HG02571 (cell line): Measurements from ENCODE around the gene EFCAB6.

Source experiments
- ATAC-seq: cut with Tn5 transposase; IDR thresholded peaks from one replicate; pipeline ENCODE4 v1.9.1; 2021; ENCODE audit warnings: mild to moderate bottlenecking, moderate library complexity; ENCODE audit not compliant: unreplicated experiment

The EFCAB6 gene

DNA sequence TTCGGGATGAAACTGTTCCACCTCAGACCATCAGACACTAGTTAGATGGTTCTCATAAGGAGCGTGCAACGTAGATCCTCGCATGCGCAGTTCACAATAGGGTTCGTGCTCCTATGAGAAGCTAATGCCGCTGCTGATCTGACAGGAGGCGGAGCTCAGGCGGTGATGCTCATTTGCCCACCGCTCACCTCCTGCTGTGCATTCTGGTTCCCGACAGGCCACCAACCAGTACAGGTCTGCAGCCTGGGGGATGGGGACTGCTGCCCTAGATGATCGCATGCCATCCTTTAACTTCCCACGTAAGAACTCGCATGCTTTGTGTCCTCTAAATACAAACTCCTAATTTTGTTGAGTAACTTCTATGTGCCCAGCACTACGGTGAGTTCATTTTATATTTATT, 62.6 kb downstream of the EFCAB6 start:
- no peak for ATAC-seq

DNA sequence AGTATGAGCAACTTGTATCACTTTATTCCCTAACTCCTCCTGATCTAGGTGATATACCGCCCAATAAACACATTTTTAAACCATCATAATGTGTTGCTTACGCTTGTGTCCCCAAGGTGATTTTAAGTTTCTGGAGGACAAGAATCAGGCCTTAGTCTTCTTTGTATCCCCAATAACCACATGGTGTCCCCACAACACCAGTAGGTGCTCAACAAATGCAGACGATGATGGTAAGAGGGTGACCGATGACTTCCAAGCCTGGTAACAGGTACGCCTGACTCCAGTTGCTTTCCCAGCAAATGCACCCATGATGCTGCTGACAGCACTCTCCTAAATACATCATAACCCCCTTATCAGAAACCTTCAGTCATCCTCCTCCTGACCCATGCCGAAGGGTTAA, 64.2 kb downstream of the EFCAB6 start:
- no peak for ATAC-seq

DNA sequence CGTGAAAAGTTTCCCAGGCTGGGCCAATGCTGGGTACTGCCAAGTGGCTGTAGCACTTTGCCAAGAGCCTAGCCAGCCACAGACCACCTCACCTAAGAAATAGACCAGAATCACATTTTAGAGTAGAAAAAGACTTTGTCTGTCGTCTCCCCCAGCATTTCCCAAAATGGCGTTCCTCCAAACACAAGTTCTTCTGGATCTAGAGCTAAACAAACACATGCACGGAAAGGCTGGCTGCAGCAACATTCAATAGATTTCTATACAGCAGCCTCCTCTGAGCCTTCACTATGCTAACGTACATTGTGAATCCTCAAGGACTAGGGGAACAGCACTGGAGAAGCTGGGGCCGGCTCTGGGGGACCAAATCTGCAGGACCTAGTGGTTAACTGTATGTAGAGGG, 65.0 kb downstream of the EFCAB6 start:
- no peak for ATAC-seq

DNA sequence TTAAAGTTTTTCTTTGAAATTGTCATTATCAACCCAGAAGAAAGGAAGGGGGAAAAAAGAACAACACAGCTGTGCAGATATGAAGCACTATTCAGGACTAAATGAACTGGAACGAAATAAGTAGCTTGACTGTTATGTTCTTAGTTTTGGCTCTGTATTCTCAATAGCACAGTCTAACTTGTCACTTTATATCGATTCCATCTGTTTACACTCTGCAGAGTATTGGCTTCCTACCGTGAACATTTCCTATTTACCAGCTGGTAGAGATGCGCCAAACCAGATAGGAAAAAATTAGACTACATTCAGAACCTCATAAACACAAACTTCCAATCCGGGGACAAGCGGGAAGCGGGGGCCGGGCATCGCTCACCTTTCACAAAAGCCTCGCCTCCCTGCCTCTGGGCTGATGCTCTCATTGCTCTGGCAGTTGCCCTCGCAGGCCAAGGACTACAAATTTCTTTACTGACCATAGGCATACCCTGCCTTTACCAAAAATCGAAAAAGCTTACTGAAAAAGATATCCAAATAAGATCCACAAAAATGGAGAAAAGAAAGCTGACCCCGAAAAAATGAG, 66.2 kb downstream of the EFCAB6 start:
- ATAC-seq, result no peak

DNA sequence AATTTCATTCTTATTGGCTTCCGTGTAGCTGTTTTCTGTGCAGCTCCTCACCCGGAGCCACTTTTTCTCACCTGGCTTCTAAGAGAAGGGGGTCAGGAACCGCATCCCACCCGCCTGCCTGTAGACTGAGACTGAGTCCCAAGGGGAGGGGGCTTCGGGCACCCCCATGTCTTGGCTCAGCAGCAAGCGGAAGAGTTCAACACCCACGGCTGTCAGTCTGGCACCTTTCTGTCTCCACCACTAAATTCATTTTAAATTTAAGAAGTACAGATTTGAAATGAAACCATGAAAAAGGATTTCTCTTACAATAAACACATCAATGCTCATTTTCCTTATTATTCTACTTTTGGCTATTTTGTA, 66.7 kb downstream of the EFCAB6 start:
- ATAC-seq, result no peak

DNA sequence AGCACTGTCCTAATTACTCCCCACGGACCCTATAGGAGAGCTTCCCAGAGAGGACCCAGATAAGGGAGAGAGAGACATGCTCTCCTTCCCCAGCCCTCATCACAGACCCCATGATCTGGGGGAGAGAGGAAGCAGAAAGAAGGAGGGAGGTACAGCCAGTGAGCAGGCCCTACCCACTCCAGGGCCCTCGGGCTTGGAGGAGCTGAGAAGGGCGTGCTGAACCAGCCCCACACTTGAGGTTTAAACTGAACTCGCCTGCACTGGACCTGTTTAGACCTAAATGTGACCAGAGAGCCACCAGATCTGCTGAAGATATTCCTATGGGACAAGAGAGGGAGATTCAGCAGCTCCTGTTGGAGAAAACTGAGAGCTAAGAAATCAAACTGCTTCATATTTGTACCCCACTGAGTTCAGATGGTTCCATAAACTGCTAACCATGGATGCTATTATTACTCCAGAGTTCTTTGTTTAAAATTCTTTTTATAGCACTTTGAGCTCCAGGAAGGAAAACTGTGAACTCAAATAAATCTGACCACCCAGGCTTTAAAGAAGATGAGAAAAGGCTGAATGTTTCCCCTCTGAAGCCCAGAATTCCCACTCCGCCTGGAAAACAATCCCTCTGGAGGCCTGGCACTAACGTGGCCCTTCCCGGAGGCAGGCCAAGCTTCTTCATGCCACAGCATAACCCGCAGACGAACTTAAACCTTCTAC, 67.2 kb downstream of the EFCAB6 start:
- ATAC-seq, result no peak

DNA sequence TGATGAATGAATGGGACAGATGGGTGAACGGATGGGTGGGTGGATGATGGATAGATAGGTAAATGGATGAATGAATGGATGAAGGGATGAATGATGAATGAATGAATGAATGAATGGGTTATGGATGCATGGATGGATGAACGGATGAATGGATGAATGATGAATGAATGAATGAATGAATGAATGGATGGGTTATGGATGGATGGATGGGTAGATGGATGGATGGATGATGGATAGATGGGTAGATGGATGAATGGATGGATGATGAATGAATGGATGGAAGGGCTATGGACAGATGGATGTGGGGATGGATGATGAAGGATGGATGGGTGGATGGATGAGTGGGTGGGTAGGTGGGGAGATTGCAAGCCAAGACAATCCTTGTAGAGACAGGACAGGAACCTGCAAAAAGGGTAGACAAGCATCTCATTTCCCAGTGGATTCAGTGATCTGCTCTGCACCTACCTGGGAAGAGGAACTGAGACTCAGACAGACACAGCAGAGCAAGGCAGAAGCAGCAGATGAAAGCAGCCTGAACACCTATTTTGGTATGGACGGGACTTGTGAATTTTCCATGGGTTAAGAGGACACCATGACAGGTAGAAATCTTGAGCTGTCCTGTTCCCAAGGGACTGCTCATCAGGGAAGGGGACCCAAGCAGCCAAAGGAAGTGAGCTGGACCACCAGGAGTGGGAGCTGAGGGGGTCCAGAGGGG, 68.0 kb downstream of the EFCAB6 start:
- ATAC-seq, result no peak

DNA sequence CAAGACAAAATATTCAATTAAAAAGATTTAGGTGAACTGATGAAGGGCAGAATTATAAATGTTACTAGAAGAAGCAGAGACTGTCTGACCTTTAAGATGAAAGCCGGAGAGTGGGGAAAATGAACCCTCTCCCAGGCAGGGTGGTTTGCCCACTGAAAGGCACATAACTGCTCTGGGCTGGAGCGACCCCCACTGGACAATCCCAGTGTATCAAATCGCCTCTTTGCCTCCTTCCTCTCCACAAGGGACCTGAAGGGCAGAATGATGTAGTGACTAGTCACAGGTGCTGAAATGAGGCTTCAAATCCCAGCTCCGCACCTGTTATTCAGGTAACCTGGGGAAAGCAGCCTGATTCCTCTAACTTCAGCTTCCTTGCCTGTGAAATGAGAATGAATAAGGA, 69.0 kb downstream of the EFCAB6 start:
- no peak for ATAC-seq

DNA sequence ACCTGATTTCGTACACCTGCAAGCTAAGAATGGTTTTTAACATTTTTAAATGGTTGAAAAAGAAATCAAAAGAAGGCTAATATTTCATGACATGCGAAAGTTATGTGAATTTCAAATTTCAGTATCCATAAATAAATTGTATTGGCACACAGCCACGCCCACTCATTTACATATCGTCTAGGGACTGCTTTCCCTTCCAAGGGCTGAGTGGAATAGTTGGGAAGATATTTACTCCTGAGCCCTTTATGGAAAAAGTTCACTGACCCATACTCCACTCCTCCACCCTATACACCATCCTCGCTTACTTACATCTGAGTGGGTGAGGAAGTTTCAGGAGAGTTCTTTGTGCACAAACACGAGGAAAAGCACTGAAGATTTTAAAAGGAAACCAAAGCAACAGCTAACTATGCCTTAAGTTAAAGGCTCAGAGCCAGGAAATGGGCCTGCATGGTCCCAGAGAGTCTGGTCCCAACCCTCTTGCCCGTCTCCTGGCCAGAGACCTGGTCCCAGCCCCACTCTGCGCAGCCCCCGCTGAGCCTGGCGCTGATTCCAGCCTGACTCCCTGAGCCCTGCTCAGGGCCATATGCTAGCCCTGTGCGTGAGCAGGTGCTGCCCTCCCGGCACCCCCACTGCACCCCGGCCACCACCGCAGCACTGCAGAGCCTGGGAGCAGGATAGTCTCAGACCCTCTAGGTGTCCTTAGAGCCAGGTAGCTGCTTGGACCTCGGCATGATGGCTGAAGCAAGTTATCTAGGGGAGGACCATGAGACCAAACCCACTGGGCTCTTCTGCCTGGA, 69.8 kb downstream of the EFCAB6 start:
- ATAC-seq, result no peak

DNA sequence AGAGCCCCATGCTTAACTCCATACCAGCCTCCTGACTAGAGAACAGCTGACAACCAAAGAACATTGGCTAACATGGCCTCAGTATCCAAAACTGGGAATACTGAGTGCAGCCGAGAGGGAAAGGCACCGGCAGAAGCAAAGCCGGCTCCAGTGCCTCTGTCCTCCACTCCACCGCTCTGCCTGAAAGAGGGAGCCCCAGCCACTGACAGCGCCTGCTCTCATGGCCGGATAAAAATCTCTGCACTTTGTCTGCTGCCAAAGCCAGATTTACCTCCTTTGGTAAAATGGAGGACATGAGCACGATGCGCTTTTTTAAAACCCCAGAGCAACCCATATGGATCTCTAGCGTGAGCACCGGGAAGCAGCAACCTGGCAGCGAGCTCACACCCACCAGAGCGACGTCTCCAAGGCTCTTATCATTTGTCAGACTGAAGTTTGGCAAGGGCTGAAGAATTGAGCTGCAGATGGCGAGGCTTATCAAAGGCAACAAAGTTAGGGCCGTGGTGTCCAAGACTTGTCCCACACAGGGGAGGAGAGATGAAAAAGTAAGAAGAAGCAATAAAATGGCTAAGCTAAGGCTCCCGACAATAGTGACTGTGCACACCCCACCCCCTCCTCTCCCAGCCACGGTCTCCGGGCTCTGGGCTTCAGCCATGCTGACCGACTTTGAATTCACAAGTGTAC, 71.4 kb downstream of the EFCAB6 start:
- no peak for ATAC-seq

DNA sequence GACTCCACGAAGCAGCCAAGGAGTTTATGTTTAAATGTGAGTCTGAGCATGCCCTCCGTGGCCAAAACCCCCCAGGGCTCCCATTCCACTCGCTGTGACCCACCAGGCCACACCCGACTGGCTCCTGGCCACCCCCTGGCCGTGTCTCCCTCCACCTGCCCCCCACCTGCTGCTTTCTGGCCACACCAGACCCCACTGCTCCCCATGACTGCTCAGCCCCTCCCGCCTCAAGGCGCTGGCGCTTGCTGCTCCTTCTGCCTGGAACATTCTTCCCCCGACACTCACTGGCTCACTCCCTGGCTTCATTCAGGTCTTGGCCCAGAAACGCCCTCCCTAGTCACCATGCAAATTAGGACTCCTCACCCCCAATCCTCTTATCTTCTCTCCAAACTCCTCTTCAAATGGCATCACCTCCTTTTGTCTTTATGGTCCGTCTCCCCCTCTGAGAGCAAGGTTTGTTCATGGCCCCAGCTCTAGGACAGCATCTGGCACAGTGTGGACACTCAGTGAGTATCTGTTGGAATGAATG, 72.2 kb downstream of the EFCAB6 start:
- ATAC-seq, result no peak

DNA sequence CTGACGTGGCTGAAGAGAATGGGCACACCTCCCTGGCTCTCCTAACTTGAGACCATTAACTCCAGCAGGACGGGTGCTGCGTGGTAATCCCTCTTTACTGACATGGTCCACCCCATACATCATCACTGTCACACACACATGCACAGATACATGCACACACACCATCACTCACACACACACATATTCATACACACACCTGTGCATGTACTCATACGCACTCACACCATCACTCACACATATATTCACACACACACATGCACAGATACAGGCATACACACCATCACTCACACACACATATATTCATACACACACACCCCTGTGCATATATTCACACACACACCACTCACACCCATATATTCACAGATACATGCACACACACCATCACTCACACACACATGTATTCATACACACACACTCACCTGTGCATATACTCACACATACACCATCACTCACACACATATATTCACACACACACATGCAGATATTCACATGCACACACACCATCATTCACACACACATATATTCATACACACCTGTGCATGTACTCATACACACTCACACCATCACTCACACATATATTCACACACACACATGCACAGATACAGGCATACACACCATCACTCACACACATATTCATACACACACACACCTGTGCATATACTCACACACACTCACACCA, 74.8 kb downstream of the EFCAB6 start:
- no peak for ATAC-seq

DNA sequence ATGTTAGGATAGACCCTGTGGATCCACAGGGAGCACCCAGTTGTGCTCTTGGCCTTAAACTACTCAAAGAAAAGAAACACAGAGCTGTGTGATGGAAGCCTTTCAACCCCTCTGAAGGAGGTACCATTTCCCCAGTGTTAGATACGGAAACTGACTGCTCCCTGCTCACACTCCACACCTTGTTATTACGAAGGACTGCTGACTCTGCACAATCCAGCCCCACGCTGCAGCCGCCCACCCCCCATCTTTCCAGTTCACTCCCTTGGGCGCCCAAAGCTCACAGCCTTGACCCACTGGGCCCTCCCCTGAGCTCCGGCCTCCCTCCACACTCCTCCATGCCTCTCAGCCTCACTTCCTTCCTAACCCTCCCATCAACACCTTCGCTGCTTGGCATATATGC, 75.5 kb downstream of the EFCAB6 start:
- no peak for ATAC-seq

DNA sequence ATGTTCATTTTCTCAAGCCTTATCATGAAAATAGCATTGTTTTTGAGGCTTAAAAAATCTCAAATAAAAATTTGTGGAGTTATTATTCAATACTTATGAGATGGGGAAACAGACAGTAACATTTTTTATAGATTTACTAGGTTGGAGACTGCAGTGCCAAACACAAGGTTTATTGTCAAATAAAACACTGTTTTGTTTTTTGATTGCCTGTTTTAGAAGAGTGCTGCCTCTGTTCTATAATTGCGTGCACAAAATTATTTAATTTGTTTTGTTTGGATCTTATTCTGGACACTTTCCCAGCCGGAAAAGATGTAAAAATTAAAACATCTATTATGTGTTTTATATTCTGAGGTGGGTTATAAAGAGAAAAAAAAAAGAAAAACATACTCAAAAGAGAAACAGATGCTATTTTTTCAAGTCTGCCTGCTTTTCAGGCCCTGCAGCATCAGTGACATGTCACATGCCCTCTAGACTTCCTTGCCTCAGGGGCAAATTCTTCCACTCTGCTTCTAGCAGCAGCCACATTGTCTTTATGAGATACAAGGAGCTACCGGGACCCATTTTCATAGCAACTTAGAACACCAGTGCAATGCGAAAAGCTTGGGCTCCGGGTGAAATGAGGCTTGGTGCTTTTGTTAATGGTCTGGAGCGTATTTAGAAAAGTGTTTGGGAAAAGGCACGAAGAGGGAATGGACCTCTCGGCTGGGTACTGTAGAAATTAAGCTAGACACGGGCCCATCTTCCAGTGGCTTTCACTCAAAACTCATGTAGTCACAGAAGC, 77.5 kb downstream of the EFCAB6 start:
- no peak for ATAC-seq

DNA sequence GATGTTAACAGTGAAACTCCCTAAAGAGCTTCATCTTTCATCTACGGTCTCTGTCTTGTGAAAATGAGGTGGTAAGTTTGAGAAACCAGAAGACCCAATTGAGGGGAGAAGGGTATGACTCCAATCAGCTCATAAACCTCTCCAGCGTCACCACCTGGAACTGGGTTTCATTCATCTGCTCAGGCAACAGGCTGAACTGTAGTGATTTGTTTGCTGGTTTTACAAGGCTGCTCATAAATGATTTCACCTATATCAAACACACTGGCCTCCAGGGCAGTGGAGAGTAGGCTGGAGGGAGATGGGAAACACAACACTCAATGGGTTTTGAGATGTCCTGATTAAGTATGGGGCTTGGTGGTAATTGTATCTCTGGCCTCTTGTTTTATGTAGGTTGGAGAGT, 79.0 kb downstream of the EFCAB6 start:
- no peak for ATAC-seq

DNA sequence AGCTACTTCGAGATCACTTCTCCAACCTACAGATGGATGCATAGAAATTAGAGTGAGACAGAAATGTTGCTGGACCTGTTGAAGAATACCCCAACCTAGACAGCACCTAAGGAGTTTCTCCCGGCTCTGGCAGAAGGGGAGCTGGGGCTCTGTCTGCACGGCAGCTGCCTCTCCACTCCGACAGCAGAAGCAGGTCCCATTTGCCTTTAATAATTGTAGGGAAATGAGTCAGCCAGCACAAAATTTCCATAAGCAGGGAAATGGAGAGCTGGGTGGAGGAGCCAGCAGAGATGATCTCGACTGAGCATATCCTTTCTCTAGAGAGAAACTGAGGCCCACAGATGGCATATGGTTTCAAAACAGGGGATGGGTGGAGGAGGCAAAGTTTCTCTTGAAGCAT, 80.1 kb downstream of the EFCAB6 start:
- ATAC-seq, result no peak

DNA sequence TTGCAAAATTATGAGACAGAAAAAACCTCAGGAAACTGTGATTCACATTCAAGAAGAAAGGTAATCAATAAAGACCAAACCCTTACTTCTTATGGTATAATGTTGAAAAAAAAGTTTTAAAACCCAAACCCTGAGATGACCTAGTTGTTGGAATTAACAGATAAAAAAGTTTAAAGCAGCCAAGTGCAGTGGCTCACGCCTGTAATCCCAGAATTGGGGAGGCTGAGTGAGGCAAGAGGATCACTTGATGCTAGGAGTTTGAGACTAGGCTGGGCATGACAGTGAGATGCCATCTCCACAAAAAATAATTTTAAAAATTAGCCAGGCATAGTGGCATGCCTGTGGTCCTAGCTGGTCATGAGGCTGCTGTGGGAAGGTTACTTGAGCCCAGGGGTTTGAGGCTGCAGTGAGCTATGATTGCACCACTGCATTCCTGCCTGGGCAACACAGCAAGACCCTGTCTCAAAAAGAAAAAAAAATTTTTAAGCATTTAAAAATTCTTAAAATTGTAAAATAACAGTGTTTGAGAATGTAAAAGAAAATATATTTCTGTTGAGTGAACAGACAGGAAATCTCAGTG, 85.1 kb downstream of the EFCAB6 start:
- no peak for ATAC-seq

DNA sequence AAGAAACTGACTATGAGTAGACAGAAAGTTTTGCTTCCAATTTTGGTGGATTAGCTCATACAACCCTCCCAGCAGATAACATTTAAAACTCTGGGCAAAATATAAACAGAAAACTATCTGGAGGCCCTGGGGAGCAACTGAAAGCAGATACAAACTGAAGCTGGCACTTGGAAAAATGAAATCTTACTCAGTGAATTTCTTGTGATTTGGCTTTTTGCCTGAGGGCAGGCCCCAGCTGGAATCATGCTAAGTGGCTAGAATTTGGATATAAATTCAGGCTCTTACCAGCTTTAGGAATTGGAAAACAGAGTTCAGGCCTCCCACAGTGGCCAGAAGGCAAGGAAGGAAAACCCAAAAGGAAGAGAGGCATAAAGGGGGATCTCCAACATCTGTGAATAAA, 85.8 kb downstream of the EFCAB6 start:
- ATAC-seq, result no peak

DNA sequence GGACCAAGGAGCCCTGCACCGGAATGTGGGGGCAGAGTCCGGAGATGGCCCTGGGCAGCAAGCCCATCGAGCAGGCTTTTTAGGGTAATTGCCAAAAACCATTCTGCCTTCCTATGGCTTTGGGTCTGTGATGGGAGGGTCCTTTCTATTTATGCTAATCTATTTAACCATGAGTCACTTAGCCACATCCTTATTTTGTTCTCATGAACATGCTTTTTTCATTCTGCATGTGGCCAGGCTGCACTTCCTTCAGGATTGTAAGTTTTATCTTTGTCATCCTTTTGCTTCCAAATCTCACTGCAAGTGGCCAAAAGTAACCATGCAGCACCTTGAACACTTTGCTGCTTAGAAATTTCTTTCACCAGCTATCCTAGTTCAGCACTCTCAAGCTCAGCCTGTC, 88.3 kb downstream of the EFCAB6 start:
- no peak for ATAC-seq
